GM18868 (cell line): Measurements from ENCODE around the gene ESRRB.
A peak's percentile ranks its signal among the peaks of the same experiment; 100 is the strongest.

Source experiments
- ATAC-seq: cut with Tn5 transposase; IDR thresholded peaks from one replicate; pipeline ENCODE4 v1.9.1; 2021; ENCODE audit warnings: mild to moderate bottlenecking, moderate library complexity; ENCODE audit not compliant: unreplicated experiment

The ESRRB gene

GRCh38 chr14:76491172-76491930 lies 115.4 kb downstream of the ESRRB start:
- no peak for ATAC-seq

GRCh38 chr14:76495983-76496382 lies 120.0 kb downstream of the ESRRB start:
- ATAC-seq = no peak

- no peak for ATAC-seq
Measured at GRCh38 chr14:76496595-76496994, 120.7 kb downstream of the ESRRB start.

- no peak for ATAC-seq
Measured at GRCh38 chr14:76497550-76498462, 121.9 kb downstream of the ESRRB start.

GRCh38 chr14:76498463-76498935 lies 122.6 kb downstream of the ESRRB start:
- ATAC-seq = no peak

- no peak for ATAC-seq
Measured at GRCh38 chr14:76498976-76499375, 123.0 kb downstream of the ESRRB start.

- no peak for ATAC-seq
Measured at GRCh38 chr14:76499399-76499798, 123.5 kb downstream of the ESRRB start.

GRCh38 chr14:76500011-76500410 lies 124.1 kb downstream of the ESRRB start:
- ATAC-seq = no peak

GRCh38 chr14:76500480-76500879 lies 124.5 kb downstream of the ESRRB start:
- ATAC-seq = no peak

GRCh38 chr14:76501156-76501720 lies 125.3 kb downstream of the ESRRB start:
- no peak for ATAC-seq

GRCh38 chr14:76502219-76502618 lies 126.3 kb downstream of the ESRRB start:
- no peak for ATAC-seq

- peak; percentile 54 for ATAC-seq
Measured at GRCh38 chr14:76502638-76503037, 126.7 kb downstream of the ESRRB start.

- no peak for ATAC-seq
Measured at GRCh38 chr14:76509311-76509710, 133.4 kb downstream of the ESRRB start.

GRCh38 chr14:76510181-76510580 lies 134.2 kb downstream of the ESRRB start:
- ATAC-seq = no peak

GRCh38 chr14:76514213-76514998 lies 138.5 kb downstream of the ESRRB start:
- no peak for ATAC-seq

- ATAC-seq = no peak
Measured at GRCh38 chr14:76516884-76517283, 140.9 kb downstream of the ESRRB start.

GRCh38 chr14:76518366-76518765 lies 142.4 kb downstream of the ESRRB start:
- no peak for ATAC-seq

- no peak for ATAC-seq
Measured at GRCh38 chr14:76525106-76525821, 149.3 kb downstream of the ESRRB start.

GRCh38 chr14:76531085-76531484 lies 155.1 kb downstream of the ESRRB start:
- ATAC-seq = no peak

- ATAC-seq = no peak
Measured at GRCh38 chr14:76531821-76532318, 155.9 kb downstream of the ESRRB start.
